SW480 (cell line): ENCODE measurements around the gene SLC6A18.
"Not testable (repeated sequence)": the region's sequence is repeated elsewhere in the genome, so short reads cannot be mapped to it uniquely, and the experiment has no call there.

ENCODE experiments used
- DNase-seq: peaks from one replicate; pipeline ENCODE4 v3.0.0-alpha.2; 2016; ENCODE audit warnings: low spot score

Gene SLC6A18

DNA sequence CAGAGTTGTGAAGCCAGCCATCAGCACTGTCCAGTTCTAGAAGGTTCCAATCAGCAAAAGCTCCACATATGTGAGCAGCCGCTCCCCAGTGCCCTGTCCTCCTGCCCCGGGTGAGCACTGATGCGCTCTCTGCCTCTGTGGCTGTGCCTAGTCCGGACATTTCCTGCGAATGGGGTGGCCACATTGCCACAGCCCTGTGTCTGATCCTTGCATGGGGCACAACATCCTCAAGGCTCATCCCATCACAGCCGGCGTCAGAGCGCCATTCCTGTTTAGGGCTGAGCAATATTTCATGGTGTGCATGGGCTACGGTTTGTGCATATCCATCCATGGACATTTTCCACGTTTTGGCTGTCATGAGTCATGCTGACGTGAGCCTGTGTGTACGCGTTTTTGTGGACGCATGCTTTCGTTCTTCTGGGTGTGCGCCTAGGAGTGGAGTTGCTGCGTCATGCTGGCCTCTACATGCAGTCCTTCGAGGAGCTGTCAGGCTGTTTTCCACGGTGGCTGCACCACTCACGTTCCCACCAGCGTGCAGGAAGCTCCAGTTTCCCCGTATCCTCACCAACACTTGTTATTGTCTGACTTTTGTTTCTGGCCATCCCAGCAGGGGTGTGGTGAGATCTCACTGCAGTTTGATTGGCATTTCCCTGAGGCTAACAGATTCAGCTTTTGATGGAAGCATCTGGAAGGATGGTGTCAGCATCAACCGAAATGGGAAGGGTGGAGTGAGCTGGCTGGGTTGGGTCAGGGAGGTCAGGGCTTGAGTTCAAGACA is 9.7 kb upstream of the SLC6A18 start:
- DNase-seq = no peak

DNA sequence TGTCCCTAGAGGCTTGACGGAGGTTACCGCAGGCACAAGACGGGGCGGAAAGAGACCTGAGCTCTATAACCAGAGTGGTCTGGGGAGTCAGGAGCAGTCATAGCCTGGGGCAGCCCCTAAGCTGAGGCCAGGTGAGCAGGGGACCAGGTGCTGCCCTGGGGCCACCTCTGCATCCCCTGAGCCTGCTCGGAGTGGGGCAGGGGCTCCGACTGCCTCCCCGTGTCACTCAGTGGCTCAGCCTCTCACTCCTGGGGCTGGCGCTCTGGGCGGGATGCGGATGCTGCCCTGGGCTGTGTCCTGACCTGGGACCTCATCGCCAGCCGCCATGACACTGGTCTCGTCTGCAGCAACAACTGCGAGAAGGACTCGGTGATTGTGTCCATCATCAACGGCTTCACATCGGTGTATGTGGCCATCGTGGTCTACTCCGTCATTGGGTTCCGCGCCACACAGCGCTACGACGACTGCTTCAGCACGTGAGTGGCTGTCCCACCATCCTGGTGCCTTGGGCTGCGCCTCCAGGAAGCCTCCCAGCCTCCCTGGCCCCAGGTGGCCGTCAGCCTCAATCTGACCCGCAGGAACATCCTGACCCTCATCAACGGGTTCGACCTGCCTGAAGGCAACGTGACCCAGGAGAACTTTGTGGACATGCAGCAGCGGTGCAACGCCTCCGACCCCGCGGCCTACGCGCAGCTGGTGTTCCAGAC is 8.8 kb upstream of the SLC6A18 start:
- no peak for DNase-seq

DNA sequence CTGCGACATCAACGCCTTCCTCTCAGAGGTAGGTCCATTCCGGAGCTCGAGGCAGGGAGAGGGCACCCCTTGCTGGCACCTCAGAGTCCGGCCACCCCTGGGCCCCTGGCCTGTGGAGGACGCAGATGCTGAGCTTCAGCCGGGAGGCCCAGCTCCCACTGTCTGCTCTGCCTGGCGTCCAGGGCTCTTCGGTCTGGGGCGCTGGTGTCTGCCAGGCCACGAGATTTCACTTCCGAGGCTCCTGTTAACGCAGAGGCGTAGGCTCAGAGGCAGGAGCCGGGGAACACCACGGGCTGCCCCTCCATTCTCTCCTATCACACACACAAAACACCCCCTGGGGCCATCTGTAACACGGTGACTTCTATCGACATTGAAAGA is 8.3 kb upstream of the SLC6A18 start:
- DNase-seq = no peak

DNA sequence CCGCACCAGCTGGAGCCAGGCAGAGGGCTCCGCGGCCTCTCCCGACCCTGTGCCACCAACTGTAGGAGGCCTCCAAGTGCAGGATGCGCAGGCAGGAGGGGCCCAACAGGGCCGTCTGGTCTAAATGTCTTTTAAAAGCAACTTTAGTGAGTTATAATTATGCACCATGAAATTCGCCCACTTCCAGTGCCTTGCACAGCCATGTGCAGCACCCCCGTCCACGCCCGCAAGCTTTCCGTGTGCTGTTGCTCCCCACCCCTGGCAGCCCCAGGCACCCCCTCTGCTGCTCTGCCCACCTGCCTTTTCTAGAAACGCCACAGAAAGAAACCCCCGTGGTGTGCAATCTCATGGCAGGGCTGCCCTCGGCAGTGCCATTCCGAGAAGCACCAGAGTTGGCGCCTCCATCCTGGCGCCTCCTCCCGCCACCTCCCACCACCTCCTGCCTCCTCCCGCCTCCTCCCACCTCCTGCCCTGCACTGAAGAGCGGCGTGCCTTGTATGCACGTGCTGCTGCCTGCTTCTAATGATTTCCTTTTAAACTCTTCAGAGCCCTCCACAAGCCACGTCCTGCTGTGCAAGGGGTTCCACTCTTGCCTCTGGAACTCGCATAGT is 7.5 kb upstream of the SLC6A18 start:
- no peak for DNase-seq

DNA sequence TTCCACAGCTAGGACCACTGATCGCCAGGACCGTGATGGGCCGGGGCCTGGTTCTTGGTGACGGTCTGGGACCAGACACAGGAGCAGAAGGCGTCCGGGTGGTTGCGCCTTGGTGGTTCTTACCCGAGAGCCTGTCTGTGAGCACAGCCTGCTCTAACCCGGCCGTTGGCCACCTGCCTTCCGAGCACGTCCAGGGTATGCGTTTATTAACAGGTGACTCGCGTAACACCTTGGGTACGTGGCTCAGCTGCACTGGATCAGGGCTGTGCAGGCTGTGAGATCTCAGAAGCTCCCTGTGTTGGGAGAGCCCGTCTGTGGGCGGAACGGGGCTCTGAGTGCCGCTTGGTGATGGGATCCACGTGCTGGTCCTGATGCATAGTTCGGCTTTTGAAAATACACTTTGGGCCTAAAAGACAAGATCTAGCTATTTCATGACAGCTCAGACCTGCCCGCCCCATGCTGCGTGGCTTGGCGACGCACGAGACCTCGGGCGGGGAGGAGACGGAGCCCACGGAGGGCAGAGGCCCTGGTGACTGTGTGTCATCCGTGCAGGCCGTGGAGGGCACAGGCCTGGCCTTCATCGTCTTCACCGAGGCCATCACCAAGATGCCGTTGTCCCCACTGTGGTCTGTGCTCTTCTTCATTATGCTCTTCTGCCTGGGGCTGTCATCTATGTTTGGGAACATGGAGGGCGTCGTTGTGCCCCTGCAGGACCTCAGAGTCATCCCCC is 6.7 kb upstream of the SLC6A18 start:
- DNase-seq = no peak

DNA sequence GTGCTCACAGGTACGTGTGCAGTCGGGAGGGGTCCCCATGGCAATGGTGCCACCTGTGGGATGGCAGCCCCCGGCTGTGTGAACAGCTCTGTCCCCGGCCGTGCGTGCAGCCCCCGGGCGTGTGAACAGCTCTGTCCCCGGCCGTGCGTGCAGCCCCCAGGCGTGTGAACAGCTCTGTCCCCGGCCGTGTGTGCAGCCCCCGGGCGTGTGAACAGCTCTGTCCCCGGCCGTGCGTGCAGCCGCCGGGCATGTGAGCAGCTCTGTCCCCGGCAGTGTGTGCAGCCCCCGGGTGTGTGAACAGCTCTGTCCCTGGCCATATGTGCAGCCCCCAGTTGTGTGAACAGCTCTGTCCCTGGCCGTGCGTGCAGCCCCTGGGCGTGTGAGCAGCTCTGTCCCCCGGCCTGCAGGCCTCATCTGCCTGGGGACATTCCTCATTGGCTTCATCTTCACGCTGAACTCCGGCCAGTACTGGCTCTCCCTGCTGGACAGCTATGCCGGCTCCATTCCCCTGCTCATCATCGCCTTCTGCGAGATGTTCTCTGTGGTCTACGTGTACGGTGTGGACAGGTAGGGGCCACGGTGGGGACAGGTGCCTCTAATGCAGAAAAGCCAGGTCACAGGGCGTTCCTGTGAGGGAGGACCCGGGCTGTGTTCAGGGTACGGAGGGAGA is 5.9 kb upstream of the SLC6A18 start:
- DNase-seq = no peak

DNA sequence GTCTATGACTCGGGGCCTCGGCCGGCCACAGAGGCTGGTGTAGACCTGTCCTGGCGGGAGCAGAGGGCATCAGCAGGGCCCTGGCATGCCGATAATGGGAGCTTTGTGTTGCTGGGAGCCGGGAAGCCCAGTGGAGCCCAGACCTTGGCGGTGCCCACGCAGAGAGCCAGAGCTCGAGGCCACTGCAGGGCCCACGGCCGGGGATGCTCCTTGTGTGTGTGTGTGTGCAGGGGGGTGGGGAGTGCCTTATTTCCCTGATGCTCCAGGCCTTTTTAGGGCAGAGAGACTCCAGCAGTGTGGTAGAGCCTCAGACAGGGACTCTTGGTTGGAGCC is 5.4 kb upstream of the SLC6A18 start:
- no peak for DNase-seq

DNA sequence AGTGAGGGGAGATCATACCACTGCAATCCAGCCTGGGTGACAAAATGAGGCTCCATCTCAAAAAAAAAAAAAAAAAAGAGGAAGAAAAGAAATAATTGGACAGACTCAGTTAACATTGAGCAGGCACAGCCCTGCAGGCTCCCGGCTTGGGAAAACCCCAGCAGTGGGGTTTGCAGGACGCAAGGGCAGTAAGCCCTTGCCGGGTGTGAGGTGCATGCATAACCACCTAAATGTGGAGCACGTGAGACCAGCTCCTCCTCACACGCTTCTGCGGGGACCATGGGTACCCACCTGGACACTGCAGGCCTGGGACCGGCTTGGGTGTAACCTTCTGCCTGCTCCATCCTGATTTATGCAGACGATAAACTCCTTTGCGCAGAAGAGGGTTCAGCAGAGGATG is 4.8 kb upstream of the SLC6A18 start:
- DNase-seq = no peak

DNA sequence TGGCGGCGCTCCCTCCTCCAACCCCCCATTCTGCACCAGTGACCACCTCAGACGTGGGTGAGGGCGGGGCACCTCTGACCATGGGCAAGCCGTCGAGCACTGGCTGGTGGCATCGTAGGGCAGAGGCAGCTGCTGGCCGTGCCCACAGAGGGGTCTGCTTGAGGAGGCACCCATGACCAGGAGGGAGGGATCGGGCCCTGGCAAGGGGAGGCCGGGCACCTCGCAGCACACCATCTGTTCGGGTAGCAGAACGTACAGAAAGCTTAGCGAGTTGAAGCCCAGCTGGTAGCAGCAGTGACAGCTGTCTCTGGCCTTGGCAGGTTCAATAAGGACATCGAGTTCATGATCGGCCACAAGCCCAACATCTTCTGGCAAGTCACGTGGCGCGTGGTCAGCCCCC is 4.3 kb upstream of the SLC6A18 start:
- DNase-seq = no peak

DNA sequence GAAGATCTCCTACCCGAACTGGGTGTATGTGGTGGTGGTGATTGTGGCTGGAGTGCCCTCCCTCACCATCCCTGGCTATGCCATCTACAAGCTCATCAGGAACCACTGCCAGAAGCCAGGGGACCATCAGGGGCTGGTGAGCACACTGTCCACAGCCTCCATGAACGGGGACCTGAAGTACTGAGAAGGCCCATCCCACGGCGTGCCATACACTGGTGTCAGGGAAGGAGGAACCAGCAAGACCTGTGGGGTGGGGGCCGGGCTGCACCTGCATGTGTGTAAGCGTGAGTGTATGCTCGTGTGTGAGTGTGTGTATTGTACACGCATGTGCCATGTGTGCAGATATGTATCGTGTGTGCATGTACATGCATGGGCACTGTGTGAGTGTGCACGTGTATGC is 3.5 kb upstream of the SLC6A18 start:
- DNase-seq = no peak

DNA sequence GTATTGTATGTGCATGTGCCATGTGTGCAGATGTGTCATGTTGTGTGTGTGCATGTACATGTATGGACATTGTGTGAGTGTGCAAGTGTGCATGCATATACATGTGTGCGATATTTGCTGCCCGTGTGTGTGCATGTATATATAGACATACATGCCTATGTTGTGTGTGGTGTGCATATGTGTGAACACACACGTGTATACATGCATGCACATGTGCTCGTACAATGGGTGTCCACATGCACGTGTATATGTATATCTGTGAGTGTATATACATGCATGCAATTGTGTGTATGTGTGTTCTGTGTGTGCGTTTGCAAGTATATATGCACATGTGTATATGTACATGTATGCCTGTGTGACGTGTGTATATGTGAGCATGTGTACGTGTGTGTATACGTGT is 3.0 kb upstream of the SLC6A18 start:
- no peak for DNase-seq

DNA sequence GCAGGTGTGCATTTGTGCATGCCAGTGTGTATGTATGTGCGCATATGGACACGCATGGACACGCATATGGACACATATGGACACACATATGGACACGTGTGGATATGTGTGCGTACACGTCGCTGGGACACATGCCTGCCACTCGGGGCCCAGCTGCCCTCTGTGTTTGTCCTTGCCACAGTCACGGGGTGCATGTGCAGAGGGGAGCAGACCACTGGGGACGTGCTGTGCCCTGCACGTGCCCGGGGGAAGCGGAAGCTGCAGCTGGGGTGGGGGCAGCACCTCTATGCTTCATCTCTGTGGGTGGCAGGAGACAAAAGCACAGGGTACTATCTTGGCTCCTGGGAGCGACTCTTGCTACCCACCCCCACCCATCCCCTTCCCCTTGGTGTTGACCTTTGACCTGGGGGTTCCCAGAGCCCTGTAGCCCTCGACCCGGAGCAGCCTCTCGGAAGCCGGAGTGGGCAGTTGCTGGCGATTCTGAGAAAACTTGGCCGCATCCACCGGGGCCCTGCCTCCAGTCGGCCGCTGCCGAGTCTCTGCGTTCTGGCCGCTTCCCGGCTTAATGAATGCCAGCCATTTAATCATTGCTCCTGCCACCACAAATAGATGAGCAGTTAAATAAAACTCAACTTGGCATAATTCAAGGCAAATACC is 2.4 kb upstream of the SLC6A18 start:
- DNase-seq = no peak

DNA sequence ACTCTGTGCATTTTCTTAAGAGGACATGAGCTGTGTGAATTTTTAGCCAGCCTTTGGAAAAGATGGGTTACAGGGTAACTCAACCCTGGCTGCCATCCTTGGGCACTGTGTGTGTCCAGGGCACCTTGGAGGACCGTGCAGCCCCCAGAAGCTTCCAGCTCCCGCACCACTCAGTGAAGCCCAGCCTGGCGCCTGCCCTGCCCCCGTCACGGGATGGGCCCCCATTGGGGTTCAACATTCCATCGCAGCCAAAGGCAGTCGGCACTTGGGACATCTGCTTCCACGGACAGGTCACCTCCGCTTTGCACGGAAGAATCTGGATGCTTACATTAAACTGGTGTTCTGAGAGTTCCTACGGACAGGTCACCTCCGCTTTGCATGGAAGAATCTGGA is 1.9 kb upstream of the SLC6A18 start:
- no peak for DNase-seq

DNA sequence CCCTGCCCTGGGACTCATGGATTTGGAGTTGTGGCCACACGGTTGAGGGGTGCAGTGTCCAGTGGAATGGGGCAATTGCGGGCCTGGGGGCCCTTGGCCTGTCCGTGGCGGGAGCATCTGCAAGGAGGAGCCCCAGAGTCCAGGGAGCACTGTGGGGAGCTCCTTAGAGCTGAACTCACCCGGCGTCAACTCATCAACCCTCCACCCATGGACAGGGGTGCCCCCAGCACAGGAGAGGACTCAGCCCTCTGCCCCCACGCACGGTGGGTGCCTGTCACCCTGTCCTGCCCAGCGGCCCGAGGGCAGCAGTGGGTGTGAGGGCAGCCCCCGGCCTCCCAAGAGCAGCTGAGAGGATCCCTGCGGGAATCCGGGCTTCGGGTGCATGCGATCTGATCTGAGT is 550 bp upstream of the SLC6A18 start:
- no peak for DNase-seq

DNA sequence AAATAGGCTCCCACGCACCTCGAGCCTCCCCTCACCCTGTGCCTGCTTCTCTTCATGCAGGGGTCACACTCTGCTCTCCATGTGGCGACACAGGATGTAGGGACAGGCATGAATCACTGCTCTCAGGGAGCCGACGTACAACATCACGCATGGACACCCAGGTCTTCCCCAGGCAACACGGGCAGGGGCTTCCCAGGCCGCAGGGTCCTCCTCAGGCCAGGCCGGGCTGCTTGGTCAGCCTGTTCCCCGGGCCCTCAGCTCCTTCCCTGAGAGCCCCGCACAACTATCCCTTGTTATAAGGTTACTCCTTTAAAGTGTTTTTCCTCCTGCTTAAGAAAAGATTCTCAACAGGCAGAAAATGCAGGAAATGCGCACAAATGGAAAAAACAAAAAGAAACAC is 1.1 kb downstream of the SLC6A18 start:
- no peak for DNase-seq

DNA sequence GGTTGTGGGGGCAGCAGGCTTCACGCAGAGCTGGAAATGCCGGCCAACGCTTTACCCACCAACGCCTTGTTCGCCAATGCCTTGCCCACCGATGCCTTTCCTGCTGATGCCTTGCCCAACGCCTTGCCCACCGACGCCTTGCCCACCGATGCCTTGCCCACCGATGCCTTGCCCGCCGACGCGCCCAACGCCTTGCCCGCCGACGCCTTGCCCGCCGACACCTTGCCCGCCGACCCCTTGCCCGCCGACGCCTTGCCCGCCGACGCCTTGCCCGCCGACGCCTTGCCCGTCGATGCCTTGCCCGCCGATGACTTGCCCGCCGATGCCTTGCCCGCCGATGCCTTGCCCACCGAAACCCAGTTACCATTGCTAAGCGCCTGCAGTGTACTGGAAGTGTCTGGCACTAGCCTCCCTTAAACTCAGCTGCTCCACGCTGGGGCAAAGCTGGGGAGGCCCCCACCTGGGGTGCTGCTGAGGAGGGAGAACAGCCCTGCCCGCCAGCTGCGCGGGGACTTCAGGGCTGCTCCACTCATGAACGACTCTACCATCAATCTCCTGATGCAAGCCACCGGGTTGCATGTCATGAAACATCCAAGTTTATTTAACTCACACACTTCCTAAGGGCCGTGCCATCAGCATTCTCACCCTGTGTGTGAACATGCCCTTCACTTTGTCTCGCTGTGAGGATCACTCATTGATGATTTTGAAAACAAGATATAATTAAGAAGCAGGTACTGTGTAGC is 1.8 kb downstream of the SLC6A18 start:
- no peak for DNase-seq

DNA sequence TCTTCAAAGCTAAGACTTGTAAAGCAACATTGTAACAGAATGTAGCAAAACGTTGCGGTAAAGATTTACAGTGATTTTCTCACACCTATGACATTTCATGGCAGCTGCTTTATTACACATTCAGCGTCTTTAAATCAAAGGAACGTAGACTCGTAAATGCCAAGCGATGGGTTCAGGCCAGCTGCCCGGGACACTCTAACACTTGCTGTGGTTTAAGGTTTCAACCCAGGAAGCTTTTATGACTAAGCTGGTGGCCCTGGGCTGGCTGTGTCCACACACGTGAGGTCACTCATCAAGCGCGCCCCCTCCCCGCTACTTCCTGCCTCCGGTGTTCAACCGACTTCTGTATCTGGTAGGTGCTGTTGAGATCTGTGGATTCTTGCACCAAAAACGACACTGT is 2.5 kb downstream of the SLC6A18 start:
- DNase-seq = peak; percentile 93

DNA sequence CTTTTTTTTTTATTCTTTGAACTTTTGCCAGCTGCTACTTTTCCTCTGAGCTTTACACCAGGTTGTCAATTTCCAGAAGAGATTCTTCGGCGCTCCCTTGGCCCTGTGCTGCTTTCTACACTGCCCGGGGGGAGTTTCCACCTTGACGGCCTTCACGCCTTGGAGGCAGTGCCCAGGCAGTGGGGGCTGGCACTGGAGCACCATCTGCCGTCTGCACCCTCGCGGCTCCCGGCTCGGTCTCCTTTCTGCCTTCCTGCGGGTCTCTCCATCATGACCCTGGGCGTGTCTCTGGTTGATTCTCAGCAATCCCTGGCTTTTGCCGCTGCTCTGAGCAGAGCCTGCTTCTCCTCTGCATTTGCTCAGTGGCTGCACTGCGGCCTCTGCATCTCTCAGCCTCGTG is 2.9 kb downstream of the SLC6A18 start:
- DNase-seq = no peak

DNA sequence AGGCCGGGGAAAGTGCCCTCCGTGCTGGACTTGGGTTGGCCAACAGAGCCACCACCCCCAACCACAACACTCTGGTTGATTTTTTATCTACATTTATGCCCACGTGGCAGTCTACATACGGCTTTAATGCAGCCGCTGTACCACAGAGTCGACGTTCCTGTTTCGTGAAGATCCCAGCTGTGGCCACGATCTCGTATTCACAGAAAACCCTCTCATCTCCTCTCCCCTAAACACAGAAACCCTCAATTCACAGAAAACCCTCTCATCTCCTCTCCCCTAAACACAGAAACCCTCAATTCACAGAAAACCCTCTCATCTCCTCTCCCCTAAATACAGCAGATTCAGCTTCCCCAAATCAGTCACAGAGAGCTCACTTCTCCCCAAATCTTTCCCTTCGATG is 3.8 kb downstream of the SLC6A18 start:
- DNase-seq = not testable (repeated sequence)

DNA sequence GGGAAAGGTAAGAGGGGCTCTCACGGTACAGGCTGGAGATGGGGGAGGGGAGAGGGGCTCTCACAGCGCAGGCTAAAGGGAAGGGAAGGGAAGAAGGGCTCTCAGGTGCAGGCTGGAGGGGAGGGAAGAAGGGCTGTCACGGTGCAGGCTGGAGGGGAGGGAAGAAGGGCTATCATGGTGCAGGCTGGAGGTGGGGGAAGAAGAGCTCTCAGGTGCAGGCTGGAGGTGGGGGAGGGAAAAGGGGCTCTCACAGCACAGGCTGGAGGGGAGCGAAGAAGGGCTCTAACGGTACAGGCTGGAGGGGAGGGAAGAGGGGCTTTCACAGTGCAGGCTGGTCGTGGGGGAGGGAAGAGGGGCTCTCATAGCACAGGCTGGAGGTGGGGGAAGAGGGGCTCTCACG is 4.6 kb downstream of the SLC6A18 start:
- DNase-seq = no peak

DNA sequence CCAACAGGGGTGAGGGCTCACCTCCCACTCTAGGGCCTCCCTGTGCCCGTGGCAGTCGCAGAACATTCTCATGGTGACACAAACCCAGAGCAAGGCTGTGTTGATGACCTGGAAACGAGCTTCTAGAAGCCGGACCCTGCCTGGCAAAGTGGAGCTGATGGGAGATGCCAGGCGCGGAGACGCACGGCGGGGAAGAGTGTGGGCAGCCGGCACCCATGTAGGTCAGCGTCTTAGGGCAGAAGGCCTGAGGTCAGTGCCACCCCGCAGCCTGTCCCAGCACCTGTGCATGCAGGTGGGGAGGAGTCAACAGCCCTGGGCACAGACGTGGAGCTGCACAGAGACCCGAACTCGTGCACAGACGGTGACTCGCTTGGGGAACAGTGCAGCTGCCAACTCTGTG is 5.4 kb downstream of the SLC6A18 start:
- DNase-seq = no peak
